Choroid plexus epithelial cell (primary cell): Measurements from ENCODE around the gene ALDH1B1.
A peak's percentile ranks its signal among the peaks of the same experiment; 100 is the strongest.

Experiments used
- DNase-seq: peaks from one replicate; pipeline ENCODE4 v3.0.0-alpha.2; 2010; ENCODE audit warnings: low read depth
- H3K4me3 ChIP-seq: 2 replicates; pipeline ENCODE4 v1.5.1; 2011; ENCODE audit warnings: low read depth, mild to moderate bottlenecking, control low read depth, low read length, moderate library complexity
- CTCF ChIP-seq: conservative IDR thresholded peaks from 2 replicates; pipeline ENCODE4 v1.5.1; 2011; ENCODE audit warnings: low read depth, mild to moderate bottlenecking, control low read depth, inconsistent platforms, low read length, moderate library complexity

The ALDH1B1 gene

GRCh38 chr9:38434853-38435252 is 42.4 kb downstream of the ALDH1B1 start:
- no peak overlapping the region for H3K4me3 ChIP-seq
- TF ChIP-seq CTCF, result no peak
- DNase-seq, result no peak

- H3K4me3 ChIP-seq, result no peak overlapping the region
- DNase-seq, result no peak
- no peak for TF ChIP-seq CTCF
Measured at GRCh38 chr9:38435521-38435920, 43.0 kb downstream of the ALDH1B1 start.

DNA sequence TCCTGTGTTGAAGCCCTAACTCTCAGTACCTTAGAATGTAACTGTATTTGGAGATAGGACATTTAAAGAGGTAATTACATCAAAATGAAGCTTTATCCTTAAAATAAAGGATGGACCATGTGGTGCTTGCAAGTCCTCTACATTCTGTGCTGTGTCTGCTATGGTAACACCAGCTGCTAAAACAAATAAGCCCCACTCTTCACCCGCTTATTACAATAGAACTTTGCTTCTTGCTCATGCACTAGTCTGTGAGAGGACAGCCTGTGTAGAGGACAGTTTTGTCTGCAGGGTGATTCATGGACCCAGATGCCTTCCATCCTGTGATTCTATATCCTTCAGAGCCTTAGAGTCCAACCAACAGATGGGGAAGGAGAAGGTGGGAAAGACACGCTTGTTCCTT is 44.2 kb downstream of the ALDH1B1 start:
- TF ChIP-seq CTCF, result no peak
- no peak overlapping the region for H3K4me3 ChIP-seq
- DNase-seq, result no peak

DNA sequence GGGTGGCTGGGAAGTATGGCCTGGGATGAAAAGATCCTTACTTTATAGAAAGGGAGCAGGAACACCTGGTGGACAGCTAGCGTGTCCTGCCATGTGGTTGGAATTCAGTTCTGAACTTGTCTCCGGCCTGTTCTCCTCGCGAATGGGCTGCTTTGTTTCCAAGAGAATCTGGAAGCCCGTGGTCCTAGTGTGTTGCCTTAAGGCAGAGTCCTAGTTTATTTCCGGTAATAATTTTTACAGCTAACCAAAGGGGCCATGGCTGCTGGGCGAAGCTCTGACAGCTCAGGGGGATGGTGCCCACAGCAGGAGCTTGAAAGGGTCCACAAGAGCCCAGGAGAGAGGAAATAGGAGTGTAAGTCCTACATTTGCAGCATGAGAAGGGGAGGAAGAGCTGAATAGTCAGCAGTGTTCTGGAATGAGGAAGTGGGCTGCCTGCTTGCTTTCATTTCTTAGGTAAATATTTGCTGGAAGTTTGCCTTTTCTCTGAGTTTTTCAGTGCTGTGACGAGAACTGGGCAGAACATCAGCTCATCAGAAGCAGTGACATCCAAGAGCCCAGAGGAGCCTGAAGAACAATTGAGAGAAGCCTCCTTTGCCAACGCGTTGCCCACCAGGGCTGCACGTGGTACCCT is 44.8 kb downstream of the ALDH1B1 start:
- no peak for TF ChIP-seq CTCF
- peak; percentile 79 for DNase-seq
- H3K4me3 ChIP-seq, result peak overlapping the region; percentile 18

DNA sequence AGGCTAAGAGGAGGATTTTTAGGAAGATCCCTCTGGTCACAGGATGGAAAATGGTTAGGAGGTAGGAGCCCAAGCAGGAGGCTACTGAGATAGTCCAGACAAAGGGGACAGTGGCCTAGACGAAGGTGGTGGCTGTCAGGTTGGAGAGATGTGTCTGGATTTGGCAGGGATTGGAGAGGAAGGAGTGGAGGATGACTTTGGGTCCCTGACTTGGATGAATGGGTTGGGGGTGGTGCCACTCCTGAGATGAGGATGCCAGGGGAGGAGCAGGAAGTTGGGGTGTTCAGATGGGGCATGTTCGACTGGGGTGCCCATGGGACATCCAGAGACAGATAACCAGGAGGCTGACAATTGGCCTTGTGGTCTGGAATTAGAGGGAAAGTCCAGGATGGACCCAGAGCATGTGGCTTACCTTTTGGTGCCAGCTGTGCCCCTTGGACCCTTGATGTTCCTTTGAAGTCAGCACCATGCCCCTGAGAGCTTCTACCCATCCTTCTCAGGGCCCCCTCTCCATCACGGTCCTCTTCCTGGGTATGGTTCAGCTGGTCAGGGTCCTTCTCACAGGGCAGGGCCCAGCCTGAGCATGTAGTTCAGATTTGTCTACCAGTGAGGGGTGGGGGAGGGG is 46.9 kb downstream of the ALDH1B1 start:
- no peak overlapping the region for H3K4me3 ChIP-seq
- TF ChIP-seq CTCF, result no peak
- no peak for DNase-seq

DNA sequence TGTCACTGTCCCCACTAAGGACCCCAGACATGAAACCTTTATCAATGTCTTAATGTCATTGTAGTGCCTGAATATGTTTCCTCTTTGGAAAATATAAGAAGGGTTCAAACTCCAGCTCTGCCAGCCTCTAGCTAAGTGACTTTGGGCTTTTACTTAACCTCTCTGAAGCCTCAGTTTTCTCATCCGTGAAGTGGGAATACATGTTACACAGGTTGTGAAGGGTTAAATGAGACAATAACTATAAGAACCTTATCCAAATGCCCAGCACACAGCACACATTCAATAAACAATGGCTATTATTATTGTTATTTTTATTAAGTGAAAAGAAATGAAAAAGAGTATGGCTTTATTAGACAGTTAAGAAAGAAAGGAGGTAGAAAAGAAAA is 47.4 kb downstream of the ALDH1B1 start:
- no peak overlapping the region for H3K4me3 ChIP-seq
- DNase-seq, result no peak
- TF ChIP-seq CTCF, result no peak

DNA sequence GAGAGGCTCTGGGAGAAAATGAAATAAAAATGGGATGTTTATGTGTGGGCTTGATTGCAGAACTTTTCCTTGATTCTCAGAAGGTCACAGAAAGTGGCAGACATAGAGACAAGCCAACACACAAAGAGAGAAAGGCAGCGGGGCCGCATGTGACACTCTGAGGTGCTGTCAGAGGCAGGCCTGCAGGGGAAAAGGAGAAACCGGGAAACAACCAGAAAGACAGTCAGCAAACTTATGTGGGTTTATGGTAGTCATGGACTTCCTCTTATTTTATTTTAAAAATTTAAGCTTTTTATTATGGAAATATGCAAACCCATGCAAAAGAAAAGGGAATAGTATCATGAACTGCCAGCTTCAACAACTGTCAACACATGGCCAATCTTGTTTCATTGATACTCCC is 48.0 kb downstream of the ALDH1B1 start:
- no peak for TF ChIP-seq CTCF
- no peak for DNase-seq
- H3K4me3 ChIP-seq, result no peak overlapping the region
